H9 (cell line): Measurements from ENCODE around the gene MARK4. TPM values are rescaled to one million over a fixed set of nuclear protein-coding genes. Genes with fewer than 3 reads are reported as not detected.

ENCODE experiments used
- DNase-seq: peaks from one replicate; pipeline ENCODE4 v3.0.0-alpha.2; 2017
- H2AFZ ChIP-seq: one replicate; pipeline ENCODE4 v1.6.1; 2013; ENCODE audit warnings: mild to moderate bottlenecking, low read length, control low read depth, moderate library complexity
- H2AK5ac ChIP-seq: 2 replicates; pipeline ENCODE4 v1.6.1; 2013; ENCODE audit warnings: low read length, control low read depth, mixed read lengths; ENCODE audit not compliant: insufficient read length
- H2BK120ac ChIP-seq: one replicate; pipeline ENCODE4 v1.6.1; 2013; ENCODE audit warnings: low read depth, mild to moderate bottlenecking, low read length, control low read depth, inconsistent platforms; ENCODE audit not compliant: poor library complexity, severe bottlenecking
- H2BK12ac ChIP-seq: 2 replicates; pipeline ENCODE4 v1.6.1; 2013; ENCODE audit warnings: low read length, control low read depth, mixed read lengths, low read depth; ENCODE audit not compliant: insufficient read length
- H2BK15ac ChIP-seq: 2 replicates; pipeline ENCODE4 v1.6.1; 2013; ENCODE audit warnings: low read depth, low read length, control low read depth
- H2BK20ac ChIP-seq: one replicate; pipeline ENCODE4 v1.6.1; 2013; ENCODE audit warnings: low read depth, mild to moderate bottlenecking, low read length, control low read depth, inconsistent platforms; ENCODE audit not compliant: poor library complexity, severe bottlenecking
- H2BK5ac ChIP-seq: 2 replicates; pipeline ENCODE4 v1.6.1; 2013; ENCODE audit warnings: low read length, control low read depth, mixed read lengths; ENCODE audit not compliant: insufficient read length
- H3K14ac ChIP-seq: 2 replicates; pipeline ENCODE4 v1.6.1; 2013; ENCODE audit warnings: low read length, control low read depth; ENCODE audit not compliant: insufficient read depth
- H3K18ac ChIP-seq: 2 replicates; pipeline ENCODE4 v1.6.1; 2013; ENCODE audit warnings: low read depth, mild to moderate bottlenecking, mixed read lengths, low read length, control low read depth; ENCODE audit not compliant: insufficient read length
- H3K23ac ChIP-seq: 2 replicates; pipeline ENCODE4 v1.6.1; 2013; ENCODE audit warnings: low read length, control low read depth, mixed read lengths, low read depth; ENCODE audit not compliant: insufficient read length
- H3K23me2 ChIP-seq: 2 replicates; pipeline ENCODE4 v1.6.1; 2013; ENCODE audit warnings: low read depth, mild to moderate bottlenecking, mixed read lengths, low read length, control low read depth; ENCODE audit not compliant: insufficient read length, poor library complexity, severe bottlenecking
- H3K27ac ChIP-seq: 2 replicates; pipeline ENCODE4 v1.5.1; 2013; ENCODE audit warnings: low read length, control low read depth, mixed read lengths, low read depth; ENCODE audit not compliant: insufficient read length
- H3K27me3 ChIP-seq: 2 replicates; pipeline ENCODE4 v1.6.1; 2013; ENCODE audit warnings: low read length, control low read depth, inconsistent platforms; ENCODE audit not compliant: insufficient read depth
- H3K4ac ChIP-seq: 2 replicates; pipeline ENCODE4 v1.6.1; 2013; ENCODE audit warnings: low read depth, mild to moderate bottlenecking, control low read depth, inconsistent platforms, low read length, moderate library complexity
- H3K4me1 ChIP-seq: 2 replicates; pipeline ENCODE4 v1.6.1; 2013; ENCODE audit warnings: low read length, control low read depth, inconsistent platforms; ENCODE audit not compliant: insufficient read depth
- H3K4me2 ChIP-seq: 2 replicates; pipeline ENCODE4 v1.6.1; 2013; ENCODE audit warnings: low read length, control low read depth, mixed read lengths; ENCODE audit not compliant: insufficient read length, insufficient read depth
- H3K56ac ChIP-seq: 2 replicates; pipeline ENCODE4 v1.6.1; 2013; ENCODE audit warnings: low read depth, mild to moderate bottlenecking, mixed read lengths, low read length, control low read depth; ENCODE audit not compliant: insufficient read length
- H3K79me1 ChIP-seq: 2 replicates; pipeline ENCODE4 v1.6.1; 2013; ENCODE audit warnings: low read depth, mild to moderate bottlenecking, moderate library complexity, low read length, control low read depth, inconsistent platforms; ENCODE audit not compliant: insufficient read depth, poor library complexity, severe bottlenecking
- H3K79me2 ChIP-seq: 2 replicates; pipeline ENCODE4 v1.6.1; 2013; ENCODE audit warnings: low read length, control low read depth, inconsistent platforms; ENCODE audit not compliant: insufficient read depth
- H3K9ac ChIP-seq: 2 replicates; pipeline ENCODE4 v1.6.1; 2013; ENCODE audit warnings: low read length, control low read depth, mixed read lengths; ENCODE audit not compliant: insufficient read length; ENCODE audit errors: extremely low read depth
- H3K9me3 ChIP-seq: one replicate; pipeline ENCODE4 v1.6.1; 2013; ENCODE audit warnings: low read depth, low read length, inconsistent platforms; ENCODE audit not compliant: control insufficient read depth
- H3T11ph ChIP-seq: one replicate; pipeline ENCODE4 v1.6.1; 2013; ENCODE audit warnings: mild to moderate bottlenecking, low read length, control low read depth, inconsistent platforms
- H4K20me1 ChIP-seq: one replicate; pipeline ENCODE4 v1.6.1; 2013; ENCODE audit not compliant: control insufficient read depth, insufficient read length, insufficient read depth
- H4K5ac ChIP-seq: 2 replicates; pipeline ENCODE4 v1.6.1; 2013; ENCODE audit warnings: low read depth, mild to moderate bottlenecking, mixed read lengths, low read length, control low read depth; ENCODE audit not compliant: insufficient read length
- H4K8ac ChIP-seq: replicated peaks from 2 replicates; pipeline ENCODE4 v1.6.1; 2013; ENCODE audit warnings: low read length, control low read depth, mixed read lengths, low read depth; ENCODE audit not compliant: insufficient read length
- H4K91ac ChIP-seq: 2 replicates; pipeline ENCODE4 v1.6.1; 2013; ENCODE audit warnings: low read depth, mild to moderate bottlenecking, moderate library complexity, mixed read lengths, low read length, control low read depth; ENCODE audit not compliant: insufficient read length
- H3K27ac Mint-ChIP-seq, 3 experiments: 2 replicates in 2 of 3; 3 replicates in 1 of 3; pipeline ENCODE4 v1.8.0; 2020 to 2021; ENCODE audit warnings: mixed read lengths in 3 of 3, mild to moderate bottlenecking in 1 of 3, moderate library complexity in 1 of 3
- H3K27me3 Mint-ChIP-seq: 2 replicates; pipeline ENCODE4 v1.8.0; 2021; ENCODE audit warnings: low read depth, mild to moderate bottlenecking, moderate library complexity, mixed read lengths
- H3K36me3 Mint-ChIP-seq, 3 experiments: 2 replicates in 2 of 3; 3 replicates in 1 of 3; pipeline ENCODE4 v1.8.0; 2020 to 2021; ENCODE audit warnings: low read depth in 3 of 3, mixed read lengths in 3 of 3; ENCODE audit not compliant: insufficient read depth in 1 of 3
- H3K4me1 Mint-ChIP-seq, 2 experiments: 2 replicates each; pipeline ENCODE4 v1.8.0; 2020; ENCODE audit warnings: mixed read lengths in 2 of 2
- H3K4me3 Mint-ChIP-seq, 2 experiments: 2 replicates in 1 of 2; 3 replicates in 1 of 2; pipeline ENCODE4 v1.8.0; 2020 to 2021; ENCODE audit warnings: mild to moderate bottlenecking in 2 of 2, mixed read lengths in 2 of 2, moderate library complexity in 1 of 2
- H3K9me3 Mint-ChIP-seq, 2 experiments: 2 replicates in 1 of 2; 3 replicates in 1 of 2; pipeline ENCODE4 v1.8.0; 2020; ENCODE audit warnings: mild to moderate bottlenecking in 2 of 2, mixed read lengths in 2 of 2, moderate library complexity in 1 of 2
- CTCF ChIP-seq: fragments of 200-600 bp; sonication (generic); conservative IDR thresholded peaks from 3 replicates; pipeline ENCODE4 v1.8.0; 2021; ENCODE audit warnings: antibody characterized with exemption, mild to moderate bottlenecking
- WGBS: extraction: QIAGEN DNeasy Blood & Tissue Kit; methylation state at CpG from one replicate; pipeline ENCODE4 v1.1.7; 2013; ENCODE audit warnings: missing lambda C conversion rate, low lambda C conversion rate, mixed read lengths; ENCODE audit not compliant: insufficient read length; ENCODE audit errors: extremely low coverage; 5-methylcytosine and 5-hydroxymethylcytosine counted together
- total RNA-seq: library from RNA; stranded (reverse); gene quantifications from 2 replicates; pipeline ENCODE4 v1.2.1, GENCODE V29; 2021

Gene MARK4
- total RNA-seq, 1 experiment from 2014 or later = 44.7 TPM

GRCh38 chr19:45217193-45217956 lies 33.7 kb upstream of the MARK4 start:
- H3K9me3 Mint-ChIP-seq = peaks cover 0 to 5% of the 10 kb centered on the region in 2 experiments; a peak in 2 of 5 replicates

More at GRCh38 chr19:45217193-45217956, 33.7 kb upstream of the MARK4 start:
- Histone ChIP-seq H3K27ac (no peak overlapping the region), H4K8ac (no peak overlapping the region), H3K23me2 (peaks cover 14% of the 10 kb centered on the region), H3T11ph (no peak overlapping the region), H3K9me3 (no peaks in the 10 kb centered on the region), H2BK120ac (no peak overlapping the region), H3K4me1 (no peaks in the 10 kb centered on the region), H3K56ac (no peak overlapping the region), H3K4me2 (peak overlapping the region; percentile 83), H4K20me1 (no peaks in the 10 kb centered on the region), H3K79me2 (no peaks in the 10 kb centered on the region), H3K79me1 (no peaks in the 10 kb centered on the region), H3K4ac (no peak overlapping the region), H2BK12ac (no peak overlapping the region), H2BK20ac (no peak overlapping the region), H3K14ac (peak overlapping the region; percentile 68), H3K18ac (no peak overlapping the region), H2BK5ac (no peak overlapping the region), H3K9ac (no peak overlapping the region), H2BK15ac (no peak overlapping the region), H3K27me3 (peaks cover 14% of the 10 kb centered on the region; the same call in 1 of the 2 replicates), H2AK5ac (no peak overlapping the region), H3K23ac (no peak overlapping the region), H4K5ac (no peak overlapping the region), H4K91ac (no peak overlapping the region), H2AFZ (no peak overlapping the region)
- DNase-seq = no peak
- no peak overlapping the region for H3K27ac Mint-ChIP-seq
- peaks cover 12 to 18% of the 10 kb centered on the region in 2 experiments for H3K4me1 Mint-ChIP-seq
- WGBS = no CpG with 5 or more reads among the region's 46 CpGs
- peak overlapping the region; percentile 42 to 80 for H3K4me3 Mint-ChIP-seq
- H3K36me3 Mint-ChIP-seq = no peaks in the 10 kb centered on the region; a peak in 2 of 7 replicates
- H3K27me3 Mint-ChIP-seq = peaks cover 89% of the 10 kb centered on the region
- no peak for TF ChIP-seq CTCF
